HG03045 (cell line): ENCODE data around the gene PIP5K1B.
A peak's percentile ranks its signal among the peaks of the same experiment; 100 is the strongest.
"Not testable (repeated sequence)": the region's sequence is repeated elsewhere in the genome, so short reads cannot be mapped to it uniquely, and the experiment has no call there.

ENCODE experiments used
- ATAC-seq: cut with Tn5 transposase; IDR thresholded peaks from one replicate; pipeline ENCODE4 v1.9.1; 2021; ENCODE audit warnings: mild to moderate bottlenecking, moderate library complexity; ENCODE audit not compliant: unreplicated experiment

Gene PIP5K1B

DNA sequence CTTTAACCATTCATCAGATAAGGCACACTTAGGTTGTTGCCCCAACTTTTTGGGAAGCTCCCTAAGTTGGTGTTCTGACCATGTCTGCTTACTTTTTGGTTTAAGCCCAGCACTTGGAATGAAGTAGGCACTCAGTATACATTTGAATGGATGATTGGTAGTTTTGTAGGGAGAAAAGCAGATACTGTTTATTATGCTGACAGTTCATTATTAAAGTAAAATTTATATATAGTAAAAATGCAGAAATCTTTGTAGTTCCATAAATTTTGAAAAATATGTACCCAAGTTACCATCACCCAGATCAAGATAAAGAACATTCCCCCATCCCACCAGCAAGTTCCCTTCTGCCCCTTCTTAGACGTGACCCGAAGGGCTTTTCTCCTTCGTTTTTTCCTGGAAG, 273.5 kb downstream of the PIP5K1B start:
- no peak for ATAC-seq

DNA sequence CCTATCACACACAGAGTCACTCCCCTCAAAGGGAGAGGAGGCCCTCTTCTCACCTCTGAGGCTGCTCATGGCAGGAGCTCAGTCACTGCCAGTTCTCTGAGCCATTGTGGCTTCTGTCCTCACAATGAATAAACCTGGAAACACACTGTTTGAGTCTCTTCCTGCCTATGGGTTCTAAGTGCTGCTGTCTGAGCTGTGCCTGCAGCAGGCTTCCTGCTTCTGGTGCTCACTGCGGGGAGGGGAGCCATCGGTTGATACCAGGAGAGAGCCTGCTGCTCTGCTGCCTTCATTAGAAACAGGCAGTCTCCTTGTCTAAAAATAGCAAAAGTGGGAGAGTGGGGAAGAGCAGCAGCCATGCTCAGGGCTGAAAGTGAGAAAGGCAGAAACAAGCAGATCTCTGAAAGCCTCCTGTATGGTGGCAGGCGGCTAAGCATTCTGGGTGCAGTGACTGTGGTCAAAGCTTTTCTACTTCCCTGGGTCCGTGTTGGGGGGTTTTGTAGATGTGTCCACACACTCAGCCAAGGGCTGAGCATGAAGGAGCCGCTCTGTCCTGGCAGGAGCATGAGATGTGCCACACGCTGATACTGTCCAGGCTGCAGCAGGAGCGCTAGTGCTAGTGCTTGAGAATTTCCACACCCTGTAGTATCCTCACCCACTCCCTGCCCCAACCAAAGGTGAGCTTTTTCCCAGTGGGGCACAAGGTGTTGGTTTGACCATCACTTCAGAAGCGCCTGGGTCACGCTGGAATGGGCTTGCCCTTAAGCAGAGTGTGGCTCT, 274.7 kb downstream of the PIP5K1B start:
- ATAC-seq = no peak

DNA sequence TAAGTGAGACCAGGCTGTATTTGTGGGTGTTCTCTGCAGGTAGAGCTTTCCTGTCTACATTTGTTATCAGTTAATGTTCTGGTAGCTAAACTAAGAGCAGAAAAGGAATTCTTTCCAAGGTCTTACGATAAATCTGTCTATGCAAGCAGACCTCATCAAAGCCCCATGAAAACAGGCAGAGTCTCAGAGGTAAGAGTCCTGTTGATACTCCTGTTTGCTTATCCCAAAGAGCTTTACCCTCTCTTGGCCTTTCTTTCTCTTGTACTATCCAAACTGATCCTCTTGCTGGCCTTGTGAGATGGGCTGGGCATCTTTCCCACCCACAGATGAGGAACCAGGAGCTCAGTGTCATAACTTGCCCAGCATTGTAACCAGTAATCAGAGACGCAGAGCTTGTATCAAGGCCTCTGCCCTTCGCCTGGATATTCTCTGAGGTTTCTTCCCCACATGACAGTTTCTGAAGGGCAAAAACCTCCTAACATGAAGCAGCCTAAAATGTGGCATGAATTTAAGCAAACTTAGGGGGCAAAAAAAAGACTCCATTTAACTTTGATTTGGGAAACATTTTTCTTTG, 275.4 kb downstream of the PIP5K1B start:
- no peak for ATAC-seq

DNA sequence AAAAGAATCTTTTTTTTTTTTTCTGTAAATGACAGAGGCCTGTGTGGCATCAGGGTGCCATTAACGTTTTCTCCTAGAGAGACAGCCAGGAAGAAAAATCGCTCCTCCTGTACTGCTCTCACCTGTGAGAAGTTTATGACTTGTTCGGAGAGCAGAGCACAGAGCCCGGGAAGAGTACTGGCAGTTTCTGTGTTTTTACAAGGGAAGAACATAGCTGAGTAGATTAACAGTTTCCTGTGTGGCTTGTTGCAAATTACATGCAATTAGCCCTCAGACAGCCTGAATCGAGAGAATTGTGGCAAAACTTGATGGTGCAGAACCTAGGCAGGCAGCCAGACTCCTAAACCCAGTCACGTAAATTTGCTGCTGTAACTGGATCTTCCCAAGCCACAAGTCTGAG, 276.7 kb downstream of the PIP5K1B start:
- ATAC-seq = peak; percentile 38

DNA sequence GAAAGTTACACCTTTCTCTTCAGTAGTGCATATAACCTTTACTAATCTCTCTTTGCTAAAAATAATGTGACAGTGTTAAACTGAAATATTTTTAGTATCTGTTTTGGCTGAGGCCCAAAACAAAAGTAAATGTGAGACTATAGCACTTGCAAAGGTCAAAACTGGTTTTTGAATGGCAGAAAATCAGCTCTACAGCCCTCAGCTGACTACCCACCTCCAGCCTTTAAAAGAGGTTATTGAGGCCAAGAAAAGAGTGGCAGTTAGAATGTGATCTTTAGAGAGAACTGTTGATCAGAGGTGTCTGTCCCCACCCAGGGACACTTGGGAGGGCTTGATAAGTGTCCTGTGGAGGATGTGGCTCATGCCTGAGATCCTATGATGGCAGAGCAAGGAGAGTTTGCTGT, 278.0 kb downstream of the PIP5K1B start:
- ATAC-seq = no peak

DNA sequence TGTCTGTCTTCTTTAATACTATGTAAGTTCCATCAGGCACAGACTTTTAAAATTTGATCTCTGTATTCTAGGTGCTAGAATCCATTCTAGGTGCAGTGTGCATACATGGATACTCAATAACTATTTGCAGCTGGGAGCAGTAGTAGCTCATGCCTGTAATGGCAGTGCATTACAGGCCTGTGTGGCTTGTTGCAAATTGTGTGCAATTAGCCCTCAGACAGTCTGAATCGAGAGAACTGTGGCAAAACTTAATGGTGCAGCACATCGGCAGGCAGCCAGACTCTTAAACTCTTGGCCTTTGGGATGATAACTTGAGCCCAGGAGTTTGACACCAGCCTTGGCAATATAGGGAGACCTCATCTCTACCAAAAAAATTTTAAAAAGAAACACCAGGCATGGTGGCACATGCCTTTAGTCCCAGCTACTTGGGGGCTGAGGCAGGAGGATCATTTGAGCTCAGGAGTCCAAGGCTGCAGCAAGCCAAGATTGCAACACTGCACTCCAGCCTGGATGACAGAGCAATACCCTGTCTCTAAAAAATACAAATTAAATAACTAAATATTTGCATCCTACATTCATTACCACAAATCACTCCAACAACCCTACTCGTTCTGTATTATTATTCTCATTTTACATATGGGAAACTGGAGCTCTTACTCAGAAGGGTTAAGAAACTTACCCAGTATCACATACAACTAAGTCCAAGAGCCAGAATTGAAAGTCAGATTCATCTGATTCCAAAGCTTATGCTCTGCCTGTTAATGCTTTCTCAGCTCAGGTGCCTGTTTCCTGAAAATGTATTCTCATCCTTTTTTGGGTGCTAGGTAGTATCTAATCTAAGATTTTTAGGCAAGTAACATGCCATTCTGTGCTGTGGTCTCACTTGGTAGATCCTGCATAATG, 278.7 kb downstream of the PIP5K1B start:
- ATAC-seq = no peak

DNA sequence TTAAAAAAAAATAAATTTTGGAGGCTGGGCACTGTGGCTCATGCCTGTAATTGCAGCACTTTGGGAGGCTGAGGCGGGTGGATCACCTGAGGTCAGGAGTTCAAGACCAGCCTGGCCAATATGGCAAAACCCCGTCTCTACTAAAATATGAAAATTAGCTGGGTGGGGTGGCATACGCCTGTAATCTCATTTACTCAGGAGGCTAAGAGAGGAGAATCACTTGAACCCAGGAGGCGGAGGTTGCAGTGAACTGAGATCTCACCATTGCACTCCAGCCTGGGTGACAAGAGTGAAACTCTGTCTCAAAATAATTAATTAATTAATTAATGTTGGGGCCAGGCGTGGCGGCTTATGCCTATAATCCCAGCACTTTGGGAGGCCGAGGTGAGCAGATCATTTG, 281.9 kb downstream of the PIP5K1B start:
- not testable (repeated sequence) for ATAC-seq

DNA sequence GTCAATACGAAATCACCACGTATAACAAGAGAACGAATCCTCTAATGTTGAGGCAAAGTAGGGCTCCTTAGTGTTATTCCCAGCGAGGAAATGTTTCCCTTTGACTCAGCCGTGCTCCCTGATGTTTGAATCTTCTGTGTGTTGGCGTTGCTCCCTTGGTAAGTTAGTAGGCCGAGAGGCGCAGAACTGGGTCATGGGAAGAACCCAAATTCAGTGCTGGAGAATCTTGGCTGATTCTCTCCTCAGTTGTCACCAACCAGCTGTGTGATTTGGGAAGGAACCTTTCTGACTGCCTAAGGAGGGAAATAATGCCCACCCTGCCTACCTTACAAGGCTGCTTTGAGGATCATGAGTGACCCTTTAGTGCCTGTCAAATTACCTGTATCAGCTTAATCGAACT, 286.4 kb downstream of the PIP5K1B start:
- no peak for ATAC-seq

DNA sequence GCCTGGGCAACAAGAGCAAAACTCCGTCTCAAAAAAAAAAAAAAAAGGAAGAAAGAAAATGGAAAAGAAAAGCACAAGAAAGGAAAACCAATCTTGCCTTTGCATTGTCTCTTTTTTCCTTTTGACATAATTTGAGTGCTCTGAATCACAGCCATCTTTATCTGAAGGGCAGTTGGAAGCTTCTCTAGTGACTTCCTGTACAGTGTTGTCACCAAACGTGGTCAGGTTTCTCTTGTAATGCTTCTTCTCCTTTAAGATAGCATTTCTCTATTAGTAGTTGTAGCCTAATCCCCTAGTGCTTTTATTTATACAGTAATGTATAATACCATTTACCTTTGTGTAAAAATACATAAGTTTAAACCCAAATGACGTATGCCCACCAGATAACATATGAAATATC, 290.7 kb downstream of the PIP5K1B start:
- no peak for ATAC-seq

DNA sequence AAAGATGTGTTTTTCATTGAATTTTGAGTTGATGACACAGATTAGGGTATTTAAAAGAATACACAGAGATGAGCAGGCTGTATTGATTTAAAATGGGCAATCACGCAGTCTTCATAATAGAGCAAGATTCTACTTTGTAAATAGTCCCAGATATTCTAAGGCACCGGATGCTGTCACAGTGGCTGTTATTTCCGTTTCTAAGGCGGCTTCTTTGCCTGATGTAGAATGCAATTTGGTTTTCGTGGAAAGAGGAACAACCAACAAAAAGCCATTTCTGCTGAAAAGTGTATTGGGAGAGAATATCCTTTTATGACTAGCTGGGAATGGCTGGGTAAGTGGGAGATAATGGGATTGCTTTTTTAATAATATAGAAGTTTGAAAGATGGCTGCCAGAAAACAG, 291.4 kb downstream of the PIP5K1B start:
- no peak for ATAC-seq

DNA sequence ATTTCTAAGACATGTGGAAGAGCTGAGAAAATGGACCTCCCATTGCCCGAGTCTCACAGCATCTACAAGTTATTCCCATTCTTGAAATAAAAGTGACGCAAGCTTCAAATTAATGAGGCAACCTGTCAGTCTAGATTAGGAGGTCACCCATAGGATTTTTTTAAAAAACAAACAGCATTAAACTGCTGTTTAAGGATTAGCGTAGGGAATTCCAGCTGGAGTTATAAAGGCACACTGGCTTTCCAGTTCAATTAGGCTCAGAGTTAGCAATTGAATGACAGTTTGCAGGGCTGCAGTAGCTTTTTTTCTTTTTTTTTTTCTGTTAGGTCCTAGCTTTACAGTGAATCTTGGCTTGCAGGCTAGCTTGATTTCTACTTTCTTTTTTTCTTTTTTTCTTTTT, 292.6 kb downstream of the PIP5K1B start:
- ATAC-seq = no peak

DNA sequence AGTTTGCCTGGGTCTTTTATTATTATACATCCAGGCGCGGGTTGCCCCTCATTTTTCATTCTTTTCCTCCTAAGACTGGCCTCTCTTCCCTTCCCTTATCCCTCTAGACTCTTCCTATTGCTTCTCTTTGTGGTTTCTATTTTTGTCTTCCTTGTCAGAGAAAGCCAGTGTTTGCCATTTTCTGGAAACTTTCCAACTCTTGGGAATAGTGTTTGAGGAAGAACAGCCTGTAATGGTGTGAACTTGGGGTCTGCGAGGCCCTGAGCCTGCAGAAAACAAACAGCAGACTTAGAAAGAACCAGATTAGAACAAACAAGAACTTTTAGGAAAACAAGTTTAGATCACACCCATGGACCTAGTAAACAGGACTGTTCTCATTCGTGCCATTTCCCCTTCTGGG, 293.3 kb downstream of the PIP5K1B start:
- ATAC-seq = no peak

DNA sequence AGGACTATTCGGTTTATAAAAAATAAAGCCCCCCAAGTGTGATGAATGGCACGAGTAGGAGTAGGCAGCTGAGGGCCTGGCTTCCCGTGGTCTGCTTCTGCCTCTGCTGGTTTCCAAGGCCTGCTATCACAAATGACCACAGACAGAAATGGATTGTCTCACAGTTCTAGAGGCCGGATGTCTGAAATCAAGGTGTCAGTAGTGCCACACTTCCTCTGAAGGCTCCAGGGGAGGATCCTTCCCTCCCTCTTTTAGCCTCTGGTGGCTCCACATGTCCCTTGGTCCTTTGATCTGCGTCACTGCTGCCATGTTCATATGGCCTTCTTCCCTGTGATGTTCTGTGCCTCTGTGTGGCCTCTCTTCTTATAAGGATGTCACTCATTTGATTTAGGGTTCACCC, 293.8 kb downstream of the PIP5K1B start:
- no peak for ATAC-seq

DNA sequence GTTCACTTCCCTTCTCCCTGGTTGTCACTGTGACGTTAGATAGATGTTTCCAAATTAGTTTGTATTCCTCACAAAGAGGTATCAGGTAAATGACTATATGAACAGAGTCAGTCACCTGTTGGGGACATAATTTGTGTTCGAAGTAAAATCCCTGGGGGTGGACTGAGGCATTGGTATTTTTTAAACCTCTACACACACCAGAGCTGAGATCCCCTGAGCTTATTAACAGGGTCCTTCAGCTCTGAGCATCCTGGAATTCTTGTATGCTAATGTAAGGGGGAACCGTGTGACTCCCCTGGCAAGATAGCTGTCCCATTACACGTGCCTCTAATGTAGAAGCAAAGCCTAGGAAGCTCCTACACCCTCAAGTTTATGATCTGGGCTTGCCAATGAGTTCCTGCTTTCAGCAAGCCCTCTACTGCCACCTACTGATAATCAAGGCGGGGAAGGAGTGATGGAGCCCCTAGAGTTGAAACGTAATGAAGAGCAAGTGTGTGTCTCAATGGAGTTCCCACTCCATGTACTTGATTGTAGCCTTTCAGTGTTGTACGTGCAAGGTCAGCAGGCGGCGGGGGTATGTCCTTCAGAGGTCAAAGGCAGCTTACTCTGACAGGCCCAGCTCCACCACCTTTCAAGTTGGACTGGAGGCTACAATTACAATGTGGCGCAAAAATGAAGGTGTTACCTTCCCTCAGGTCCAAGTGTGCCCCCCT, 294.5 kb downstream of the PIP5K1B start:
- ATAC-seq = peak; percentile 86

DNA sequence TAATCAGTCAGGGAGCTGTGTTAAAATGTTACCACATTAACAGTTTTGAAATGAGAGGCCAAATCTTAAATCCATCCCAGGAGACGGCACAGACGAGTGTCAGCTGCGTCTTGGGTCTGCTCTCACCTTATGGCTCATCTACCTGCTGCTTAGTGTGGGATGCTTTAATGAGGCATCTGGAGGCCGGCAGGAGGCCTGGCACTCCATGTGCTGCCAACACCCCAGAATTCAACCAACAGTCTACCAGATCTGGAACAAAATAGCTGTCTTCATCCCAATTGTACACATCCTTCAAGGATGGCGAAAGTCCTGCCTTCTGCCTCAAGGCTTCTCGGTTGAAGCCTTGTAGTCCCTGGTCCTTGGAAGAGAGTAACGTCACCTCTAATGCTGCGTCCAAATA, 296.9 kb downstream of the PIP5K1B start:
- no peak for ATAC-seq

DNA sequence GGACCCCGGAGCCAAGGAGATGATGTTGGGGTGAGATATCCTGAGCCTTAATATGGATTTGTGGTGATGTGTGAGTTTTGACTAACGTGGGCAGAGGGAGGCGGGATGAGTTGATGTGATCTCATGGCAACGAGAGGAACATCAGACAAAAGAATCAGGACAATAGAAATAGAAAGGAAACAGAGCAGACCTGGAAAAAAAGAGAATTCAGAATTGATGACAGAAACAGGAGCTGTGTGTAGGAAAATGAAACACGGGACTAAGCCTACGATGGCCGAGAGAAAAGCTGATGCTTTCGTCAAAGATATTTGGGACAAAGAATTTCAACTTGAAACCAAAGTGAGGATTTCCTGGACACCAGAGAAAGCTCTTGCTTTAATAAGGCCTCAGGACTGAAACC, 298.0 kb downstream of the PIP5K1B start:
- no peak for ATAC-seq

DNA sequence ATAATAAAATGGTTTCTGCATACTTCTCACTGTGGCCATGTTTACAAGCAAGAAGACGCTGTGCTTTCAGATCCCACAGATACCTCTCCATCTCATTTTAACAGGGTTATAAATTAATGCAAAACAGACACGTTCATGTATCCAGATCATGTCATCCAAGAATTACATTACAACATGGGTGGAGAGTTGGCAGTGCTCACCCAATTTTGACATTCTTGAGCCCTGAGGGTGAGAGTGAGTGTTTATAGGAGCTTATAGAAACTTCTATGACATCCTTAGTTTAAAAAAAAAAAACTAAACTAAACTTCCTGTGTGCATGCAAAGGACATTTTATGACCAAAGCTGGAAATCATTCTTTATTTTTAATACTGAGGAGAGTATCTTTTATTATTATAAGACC, 299.8 kb downstream of the PIP5K1B start:
- ATAC-seq = no peak

DNA sequence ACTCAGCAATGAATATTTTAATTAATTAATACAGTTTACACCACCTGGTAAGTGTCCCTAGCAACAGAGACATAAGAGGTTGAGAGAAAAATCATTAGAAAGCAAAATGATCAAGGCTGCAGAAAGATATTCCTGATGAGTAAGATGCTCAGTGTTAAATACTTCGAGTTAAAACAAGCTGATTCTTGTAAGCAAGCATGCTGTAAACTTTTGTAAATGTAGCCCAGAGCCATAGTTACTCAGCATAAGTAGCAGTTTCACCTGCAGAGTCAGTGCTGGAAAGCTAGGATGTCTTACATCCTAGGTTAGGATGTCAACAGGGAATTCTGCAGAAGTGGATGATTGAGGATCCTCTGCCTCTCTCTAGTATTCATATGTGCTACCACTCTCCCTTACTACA, 304.7 kb downstream of the PIP5K1B start:
- ATAC-seq = no peak

DNA sequence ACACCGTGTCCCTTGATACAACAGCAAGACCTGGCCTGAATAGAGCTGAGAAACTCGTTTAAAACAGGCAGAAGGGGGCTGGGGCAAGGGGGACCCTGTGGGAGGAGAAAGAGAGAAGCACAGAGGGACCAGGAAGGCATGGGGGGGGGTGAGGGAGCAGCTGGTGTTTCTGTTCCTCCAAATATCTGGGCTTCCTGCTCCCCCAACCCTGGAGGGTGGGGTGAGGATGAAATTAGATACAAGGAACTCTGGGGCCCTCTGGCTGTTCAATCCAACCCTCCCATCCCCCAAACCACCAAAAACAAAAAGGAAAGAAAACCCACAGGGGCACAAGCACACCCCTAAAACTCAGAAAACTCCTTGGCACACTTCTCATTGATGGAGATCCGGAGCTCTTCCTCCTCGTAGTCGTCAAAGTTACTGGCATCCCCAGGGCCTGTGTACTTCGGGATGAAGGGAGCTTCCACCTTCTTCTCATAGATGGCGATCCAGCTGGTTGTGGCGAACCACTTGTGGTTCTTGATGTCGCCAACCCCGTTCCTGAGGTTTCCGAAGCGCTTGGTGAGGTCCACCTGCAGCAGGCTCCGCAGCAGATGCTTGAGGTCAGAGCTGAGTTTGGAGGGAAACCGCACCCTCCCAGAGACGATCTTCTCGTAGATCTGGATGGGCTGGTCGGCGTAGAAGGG, 307.8 kb downstream of the PIP5K1B start:
- ATAC-seq = no peak

DNA sequence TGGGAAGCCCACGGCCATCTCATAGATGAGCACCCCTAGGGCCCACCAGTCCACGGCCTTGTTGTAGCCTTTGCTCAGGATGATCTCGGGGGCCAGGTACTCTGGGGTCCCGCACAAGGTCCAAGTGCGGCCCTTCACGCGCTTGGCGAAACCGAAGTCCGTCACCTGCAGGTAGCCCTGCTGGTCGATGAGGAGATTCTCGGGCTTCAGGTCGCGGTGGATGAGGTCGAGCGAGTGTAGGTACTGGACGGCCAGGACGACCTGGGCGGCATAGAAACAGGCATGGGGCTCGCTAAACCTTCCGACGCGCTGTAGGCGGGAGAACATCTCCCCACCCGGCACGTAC, 308.3 kb downstream of the PIP5K1B start:
- ATAC-seq = no peak

DNA sequence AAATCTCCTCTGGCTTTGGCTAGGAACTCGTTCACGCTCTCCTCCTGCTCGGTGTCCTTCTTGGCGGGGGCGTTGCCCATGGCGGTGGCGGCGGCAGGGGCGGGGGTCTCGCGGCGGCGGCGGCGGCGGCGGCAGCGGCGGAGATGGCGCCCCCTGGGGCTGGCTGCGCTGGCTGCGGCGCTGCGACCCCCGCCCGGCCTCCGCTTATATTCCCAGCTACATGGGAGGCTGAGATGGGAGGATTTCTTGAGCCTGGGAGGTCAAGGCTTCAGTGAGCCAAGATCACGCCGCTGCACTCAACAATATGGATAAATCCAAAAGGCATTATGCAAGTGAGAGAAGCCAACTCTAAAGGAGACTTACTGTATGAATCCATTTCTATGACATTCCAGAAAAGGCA, 309.0 kb downstream of the PIP5K1B start, which contains the start of gene PRKACG:
PRKACG (minus strand) TSS at position 101 of the 400 bp plus-strand sequence; CDS start at position 80, 21 bp downstream.
- ATAC-seq = no peak
